Measurements from ENCODE around the gene MAMDC2. TPM values are rescaled to one million over a fixed set of nuclear protein-coding genes. Genes with fewer than 3 reads are reported as not detected.

Gene MAMDC2
- total and polyA plus RNA-seq, 2 of the 8 experiments (the other 6 are each of a cell fraction or from before 2014, with no cell fraction given) = 6.1 to 15.4 TPM

- TF ChIP-seq CHD7 (IDR thresholded peaks at IDR 0.05; ENCODE audit: insufficient replicate concordance, low read length) = no peak
- no peak for TF ChIP-seq KDM1A (IDR thresholded peaks at IDR 0.05; ENCODE audit: borderline replicate concordance, low read length)
- no peak for TF ChIP-seq SAP30 (IDR thresholded peaks at IDR 0.05; ENCODE audit: insufficient read depth, insufficient replicate concordance, low read length)
- no peak for TF ChIP-seq HDAC2 (IDR thresholded peaks at IDR 0.05; ENCODE audit: borderline replicate concordance in 1 of 2, low read depth in 2 of 2, low read length in 2 of 2)
- no peak for TF ChIP-seq CBX8 (IDR thresholded peaks at IDR 0.05; ENCODE audit: borderline replicate concordance, low read depth, low read length)
- TF ChIP-seq CHD2 (IDR thresholded peaks at IDR 0.05; ENCODE audit: low read length) = no peak
- no peak for TF ChIP-seq SUZ12 (IDR thresholded peaks at IDR 0.05; ENCODE audit: low read length)
- TF ChIP-seq ATF3 (IDR thresholded peaks at IDR 0.05; ENCODE audit: insufficient read depth, low read depth, low read length) = no peak
- TF ChIP-seq RBBP5 (IDR thresholded peaks at IDR 0.05; ENCODE audit: borderline replicate concordance, low read depth, low read length) = no peak
Observed at GRCh38 chr9:70125621-70126263, 82.1 kb downstream of the MAMDC2 start (continued).

All from H1 (cell line).